HepG2 (cell line): ENCODE results near the gene FLG2. TPM values are rescaled to one million over a fixed set of nuclear protein-coding genes. Genes with fewer than 3 reads are reported as not detected.

ENCODE experiments used
- ATAC-seq: fragments of 200-7000 bp; cut with Tn5 transposase; 3 replicates; pipeline ENCODE4 v1.9.1; 2020; ENCODE audit warnings: mild to moderate bottlenecking, moderate library complexity
- BruUV-seq: library from RNA; stranded (reverse); fragments of 400-500 nt; replicated peaks from 2 replicates; lab custom pipeline; 2021; lab: Mats Ljungman, UMichigan
- CTCF ChIA-PET: fragments of 300-600 bp; formaldehyde crosslinking; extraction: SDS; loops from one replicate; lab custom pipeline; 2021; ENCODE audit warnings: low total read pairs, inconsistent platforms, low intra/inter-chr PET ratio; lab: Yijun Ruan, JAX
- POLR2A ChIA-PET: fragments of 350-600 bp; sonication (Branson Sonifier 250); formaldehyde crosslinking; loops from one replicate; lab custom pipeline; 2020; ENCODE audit warnings: antibody characterized with exemption, inconsistent platforms; lab: Yijun Ruan, JAX
- DNase-seq: peaks from one replicate; pipeline ENCODE4 v3.0.0-alpha.2; 2015; ENCODE audit warnings: low spot score
- FAIRE-seq: peaks from 3 replicates; lab custom pipeline; 2011; peaks lifted over from hg19 to GRCh38; lab: Jason Lieb, UNC
- H2AFZ ChIP-seq: one replicate; pipeline ENCODE4 v1.6.1; 2011; ENCODE audit warnings: low read length, inconsistent platforms
- H3K27ac ChIP-seq: fragments of 300-600 bp; 3 replicates; pipeline ENCODE4 v1.8.0; 2011; ENCODE audit warnings: mixed run types, mild to moderate bottlenecking, mixed read lengths, low read length, inconsistent platforms; ENCODE audit not compliant: insufficient read depth; ENCODE audit errors: extremely low read length
- H3K27me3 ChIP-seq, 2 experiments: fragments of 200-600 bp in 1 of 2; 2 replicates in 1 of 2; 3 replicates in 1 of 2; pipeline versions ENCODE4 v1.6.0 to v1.8.0; 2011; ENCODE audit warnings: low read length in 2 of 2, mild to moderate bottlenecking in 2 of 2, moderate library complexity in 2 of 2, inconsistent platforms in 1 of 2; ENCODE audit not compliant: insufficient read depth in 2 of 2, control insufficient read depth in 1 of 2
- H3K36me3 ChIP-seq, 2 experiments: fragments of 200-600 bp in 1 of 2; replicated peaks in 1 of 2; 2 replicates in 1 of 2; 3 replicates in 1 of 2; pipeline versions ENCODE4 v1.5.1 to v1.8.0; 2011; ENCODE audit warnings: low read length in 2 of 2, inconsistent platforms in 1 of 2; ENCODE audit not compliant: insufficient read depth in 2 of 2, control insufficient read depth in 1 of 2
- H3K4me1 ChIP-seq: 2 replicates; pipeline ENCODE4 v1.5.1; 2012; ENCODE audit warnings: low read length, inconsistent platforms; ENCODE audit not compliant: insufficient read depth
- H3K4me2 ChIP-seq: 2 replicates; pipeline ENCODE4 v1.6.0; 2011; ENCODE audit warnings: low read depth, low read length, inconsistent platforms
- H3K4me3 ChIP-seq, 3 experiments: fragments of 200-600 bp in 1 of 3; sonication (generic), shearing (Covaris generic) in 1 of 3; replicated peaks in 1 of 3; 2 replicates each; pipeline ENCODE4 v1.5.1; 2011 to 2016; ENCODE audit warnings: low read length in 3 of 3, inconsistent platforms in 2 of 3, low read depth in 2 of 3, mild to moderate bottlenecking in 2 of 3, control low read depth in 1 of 3, mixed read lengths in 1 of 3; ENCODE audit not compliant: insufficient read depth in 1 of 3
- H3K79me2 ChIP-seq: one replicate; pipeline ENCODE4 v1.6.1; 2011; ENCODE audit warnings: low read length, inconsistent platforms; ENCODE audit not compliant: insufficient read depth
- H3K9ac ChIP-seq: 2 replicates; pipeline ENCODE4 v1.6.0; 2011; ENCODE audit warnings: mild to moderate bottlenecking, low read depth, low read length, inconsistent platforms; ENCODE audit not compliant: insufficient read depth
- H3K9me3 ChIP-seq: 2 replicates; pipeline ENCODE4 v1.5.1; 2012; ENCODE audit warnings: mild to moderate bottlenecking, low read length
- H4K20me1 ChIP-seq: 2 replicates; pipeline ENCODE4 v1.6.0; 2011; ENCODE audit warnings: inconsistent platforms, mild to moderate bottlenecking, low read length, moderate library complexity; ENCODE audit not compliant: insufficient read depth
- FOXA1 ChIP-seq, 2 experiments: fragments of 450-650 bp in 1 of 2; sonication (generic) in 1 of 2; formaldehyde crosslinking in 1 of 2; IDR thresholded peaks; 2 replicates each; pipeline versions ENCODE4 v1.4.0 to v1.6.1; 2016 to 2020; ENCODE audit warnings: missing genetic modification reagents in 1 of 2
- GLI4 ChIP-seq: sonication (generic); formaldehyde crosslinking; IDR thresholded peaks from 2 replicates; pipeline ENCODE4 v1.5.1; 2020; ENCODE audit warnings: missing genetic modification reagents, mild to moderate bottlenecking, moderate library complexity, borderline replicate concordance
- HNF1A ChIP-seq, 2 experiments: sonication (generic) in 1 of 2; formaldehyde crosslinking in 1 of 2; IDR thresholded peaks; 2 replicates each; pipeline versions ENCODE4 v1.4.0 to v1.6.1; 2016 to 2020; ENCODE audit warnings: borderline replicate concordance in 1 of 2, low read depth in 1 of 2, mild to moderate bottlenecking in 1 of 2, missing genetic modification reagents in 1 of 2
- SP1 ChIP-seq, 2 experiments: fragments of 450-650 bp in 1 of 2; sonication (generic) in 1 of 2; formaldehyde crosslinking in 1 of 2; IDR thresholded peaks; 2 replicates each; pipeline versions ENCODE4 v1.4.0 to v1.6.1; 2016 to 2020; ENCODE audit warnings: missing genetic modification reagents in 1 of 2
- STAG1 ChIP-seq: sonication (generic); formaldehyde crosslinking; IDR thresholded peaks from 2 replicates; pipeline ENCODE4 v1.4.0; 2020; ENCODE audit warnings: missing genetic modification reagents
- ZBTB20 ChIP-seq: sonication (generic); formaldehyde crosslinking; IDR thresholded peaks from 2 replicates; pipeline ENCODE4 v1.8.1; 2023; ENCODE audit warnings: missing genetic modification reagents, low read depth, mild to moderate bottlenecking, borderline replicate concordance
- ZFP62 ChIP-seq: sonication (generic); formaldehyde crosslinking; IDR thresholded peaks from 2 replicates; pipeline ENCODE4 v1.4.0; 2020; ENCODE audit warnings: missing genetic modification reagents
- ZNF143 ChIP-seq: sonication (generic); formaldehyde crosslinking; IDR thresholded peaks from 2 replicates; pipeline ENCODE4 v1.4.0; 2020; ENCODE audit warnings: missing genetic modification reagents
- ZNF570 ChIP-seq: sonication (generic); formaldehyde crosslinking; IDR thresholded peaks from 2 replicates; pipeline ENCODE4 v1.4.0; 2020; ENCODE audit warnings: mild to moderate bottlenecking, missing genetic modification reagents, borderline replicate concordance
- in situ Hi-C: cut with HindIII; loops from 2 replicates; pipeline ENCODE4 v1.10.0; 2017; ENCODE audit warnings: low pct_unique_long_range_greater_than_20kb; ENCODE audit not compliant: extremely low pct_ligation_motif_present
- intact Hi-C: fragments of 100-400 bp; cut with micrococcal nuclease; formaldehyde crosslinking; loops from one replicate; pipeline ENCODE4 v1.10.0; 2022; ENCODE audit not compliant: unreplicated experiment
- polyA plus RNA-seq, 8 experiments: library from polyadenylated mRNA; depleted of rRNA in 3 of 8; stranded (reverse) in 7 of 8; unstranded in 1 of 8; fragments of >200 nt; fragmentation: Illumina TruSeq in 4 of 8; extraction: Trizol in 4 of 8; gene quantifications; 2 replicates each; pipeline versions ENCODE4 v1.2.1 to v1.2.3, GENCODE V29; 2011 to 2016; ENCODE audit warnings: low read depth in 4 of 8, missing spikeins in 1 of 8, mixed read lengths in 1 of 8; ENCODE audit not compliant: insufficient read depth in 1 of 8
- total RNA-seq, 5 experiments: library from RNA; depleted of rRNA; stranded (reverse); fragments of >200 nt; fragmentation: Illumina TruSeq; extraction: Trizol; gene quantifications; 2 replicates each; pipeline ENCODE4 v1.2.3, GENCODE V29; 2016; ENCODE audit warnings: low read depth in 1 of 5
- TF ChIP-seq, protein P1 (sequence below): sonication (generic); formaldehyde crosslinking; IDR thresholded peaks from 2 replicates; pipeline ENCODE4 v1.4.0; 2020; ENCODE audit warnings: missing genetic modification reagents

FLG2 gene
- total and polyA plus RNA-seq, 2 of the 13 experiments (the other 11 are each of a cell fraction or from before 2014, with no cell fraction given) = not detected

GRCh38 chr1:152347116-152347728 is 12.6 kb downstream of the FLG2 start (continued):
- no peak for TF ChIP-seq HNF1A (IDR thresholded peaks at IDR 0.05; ENCODE audit: low read depth)
- TF ChIP-seq HNF1A (CRISPR knock-in tag; IDR thresholded peaks at IDR 0.05; ENCODE audit: borderline replicate concordance) = no peak
- TF ChIP-seq ZBTB20 (CRISPR knock-in tag) = no peak
- peak; percentile 33 for TF ChIP-seq STAG1 (CRISPR knock-in tag)
- no peak for TF ChIP-seq ZNF143 (CRISPR knock-in tag)
- TF ChIP-seq, all 625 proteins: peak for 3

DNA sequence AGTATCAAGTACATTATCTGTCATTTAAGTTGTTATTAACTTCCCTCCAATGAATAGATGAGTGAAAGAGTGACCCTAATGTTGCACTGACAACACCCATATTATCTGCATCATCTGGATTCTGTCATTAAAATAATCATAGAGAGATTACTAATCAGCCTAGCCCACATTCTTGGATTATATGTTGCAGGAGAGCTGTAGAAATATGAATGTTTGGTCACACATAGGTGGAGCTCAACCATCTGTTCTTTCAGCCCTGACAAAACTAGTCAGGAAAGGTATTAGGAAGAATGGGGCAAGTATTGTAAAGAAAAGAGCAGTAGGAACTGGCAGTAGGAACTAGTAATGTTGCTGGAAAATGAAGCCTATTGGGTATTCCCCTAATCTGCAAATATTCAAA is 15.4 kb downstream of the FLG2 start:
- BruUV-seq = no TSS peak
- H3K4me3 ChIP-seq = no peak overlapping the region
- CTCF ChIA-PET = no interaction called here
- H3K79me2 ChIP-seq = no peaks in the 10 kb centered on the region
- H3K9me3 ChIP-seq = no peaks in the 10 kb centered on the region
- no peaks in the 10 kb centered on the region for H4K20me1 ChIP-seq
- H3K9ac ChIP-seq = no peak overlapping the region
- intact Hi-C loops (loop anchor here (10.0 kb wide), 1 partner anchor 290 kb away; no protein-coding TSS in a partner anchor), in situ Hi-C loops (no loop called here)
- no peaks in the 10 kb centered on the region for H3K36me3 ChIP-seq
- TF ChIP-seq ZNF570 (CRISPR knock-in tag) (no peak), GLI4 (CRISPR knock-in tag) (no peak), ZFP62 (CRISPR knock-in tag) (no peak), FOXA1 (IDR thresholded peaks at IDR 0.05) (no peak), FOXA1 (CRISPR knock-in tag; IDR thresholded peaks at IDR 0.05) (no peak), SP1 (IDR thresholded peaks at IDR 0.05) (no peak), SP1 (CRISPR knock-in tag; IDR thresholded peaks at IDR 0.05) (no peak)
- TF ChIP-seq, protein P1, sequence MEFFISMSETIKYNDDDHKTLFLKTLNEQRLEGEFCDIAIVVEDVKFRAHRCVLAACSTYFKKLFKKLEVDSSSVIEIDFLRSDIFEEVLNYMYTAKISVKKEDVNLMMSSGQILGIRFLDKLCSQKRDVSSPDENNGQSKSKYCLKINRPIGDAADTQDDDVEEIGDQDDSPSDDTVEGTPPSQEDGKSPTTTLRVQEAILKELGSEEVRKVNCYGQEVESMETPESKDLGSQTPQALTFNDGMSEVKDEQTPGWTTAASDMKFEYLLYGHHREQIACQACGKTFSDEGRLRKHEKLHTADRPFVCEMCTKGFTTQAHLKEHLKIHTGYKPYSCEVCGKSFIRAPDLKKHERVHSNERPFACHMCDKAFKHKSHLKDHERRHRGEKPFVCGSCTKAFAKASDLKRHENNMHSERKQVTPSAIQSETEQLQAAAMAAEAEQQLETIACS (CRISPR knock-in tag) = no peak
- H3K27ac ChIP-seq = no peak overlapping the region
- H3K4me1 ChIP-seq = no peaks in the 10 kb centered on the region
- DNase-seq (no peak), FAIRE-seq (no peak), ATAC-seq (no peak)
- no peak overlapping the region for H2AFZ ChIP-seq
- POLR2A ChIA-PET = no interaction called here
- H3K27me3 ChIP-seq = no peaks in the 10 kb centered on the region
- no peak overlapping the region for H3K4me2 ChIP-seq
